ENCODE results near the gene OR5AR1. TPM values are rescaled to one million over a fixed set of nuclear protein-coding genes. Genes with fewer than 3 reads are reported as not detected.

OR5AR1 gene
- total RNA-seq, 1 experiment from 2014 or later, result not detected

- no peaks in the 10 kb centered on the region for H3K27me3 ChIP-seq (ENCODE audit: control insufficient read depth, insufficient read depth, low read length)
- TF ChIP-seq REST (IDR thresholded peaks at IDR 0.05; ENCODE audit: insufficient read depth in 1 of 2, low read depth in 2 of 2, low read length in 1 of 2), result no peak
- TF ChIP-seq TCF7L2 (IDR thresholded peaks at IDR 0.05; ENCODE audit: low read depth, low read length), result no peak
- TF ChIP-seq, protein P1, sequence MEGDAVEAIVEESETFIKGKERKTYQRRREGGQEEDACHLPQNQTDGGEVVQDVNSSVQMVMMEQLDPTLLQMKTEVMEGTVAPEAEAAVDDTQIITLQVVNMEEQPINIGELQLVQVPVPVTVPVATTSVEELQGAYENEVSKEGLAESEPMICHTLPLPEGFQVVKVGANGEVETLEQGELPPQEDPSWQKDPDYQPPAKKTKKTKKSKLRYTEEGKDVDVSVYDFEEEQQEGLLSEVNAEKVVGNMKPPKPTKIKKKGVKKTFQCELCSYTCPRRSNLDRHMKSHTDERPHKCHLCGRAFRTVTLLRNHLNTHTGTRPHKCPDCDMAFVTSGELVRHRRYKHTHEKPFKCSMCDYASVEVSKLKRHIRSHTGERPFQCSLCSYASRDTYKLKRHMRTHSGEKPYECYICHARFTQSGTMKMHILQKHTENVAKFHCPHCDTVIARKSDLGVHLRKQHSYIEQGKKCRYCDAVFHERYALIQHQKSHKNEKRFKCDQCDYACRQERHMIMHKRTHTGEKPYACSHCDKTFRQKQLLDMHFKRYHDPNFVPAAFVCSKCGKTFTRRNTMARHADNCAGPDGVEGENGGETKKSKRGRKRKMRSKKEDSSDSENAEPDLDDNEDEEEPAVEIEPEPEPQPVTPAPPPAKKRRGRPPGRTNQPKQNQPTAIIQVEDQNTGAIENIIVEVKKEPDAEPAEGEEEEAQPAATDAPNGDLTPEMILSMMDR (IDR thresholded peaks at IDR 0.05), result no peak
- TF ChIP-seq POLR2AphosphoS5 (IDR thresholded peaks at IDR 0.05; ENCODE audit: low read depth, low read length), result no peak
- TF ChIP-seq SIN3A (IDR thresholded peaks at IDR 0.05; ENCODE audit: borderline replicate concordance, insufficient read depth, low read depth, low read length), result no peak
- intact Hi-C loops (cut with micrococcal nuclease; ENCODE audit: unreplicated experiment) (no loop called here), in situ Hi-C loops (cut with HindIII; ENCODE audit: low pct_unique_long_range_greater_than_20kb, low sequenced_read_pairs) (no loop called here)
- no peaks in the 10 kb centered on the region for H3K9me3 ChIP-seq (ENCODE audit: control insufficient read depth, insufficient read depth, low read depth, low read length)
- ChIA-PET POLR2A (no interaction called here), CTCF (no interaction called here)
- DNase-seq (ENCODE audit: low read depth, low spot score), result no peak
- no peak overlapping the region for H3K27ac ChIP-seq (ENCODE audit: low read length)
- ATAC-seq, result no peak
- no peaks in the 10 kb centered on the region for H3K36me3 ChIP-seq (ENCODE audit: control insufficient read depth, insufficient read depth, low read length)
- no peak overlapping the region for H3K4me3 ChIP-seq (ENCODE audit: low read depth in 2 of 2, low read length in 2 of 2)
- no TSS peak for BruUV-seq (replicated peaks)
- H3K4me1 ChIP-seq (ENCODE audit: control insufficient read depth, insufficient read depth, low read length), result no peaks in the 10 kb centered on the region
These were observed 50.7 kb downstream of the OR5AR1 start for GRCh38 chr11:56714206-56714605.

Other genes starting within 250 kb of the OR5AR1 start
- gene OR5M3, start 190.3 kb upstream of the OR5AR1 start, total RNA-seq (2021; ENCODE audit: unreplicated experiment), result not detected
- not detected for gene OR5M8, start 172.3 kb upstream of the OR5AR1 start, total RNA-seq (2021; ENCODE audit: unreplicated experiment)
- not detected for gene OR5M11, start 120.4 kb upstream of the OR5AR1 start, total RNA-seq (2021; ENCODE audit: unreplicated experiment)
- gene OR5M10, start 86.0 kb upstream of the OR5AR1 start, total RNA-seq (2021; ENCODE audit: unreplicated experiment), result not detected
- gene OR5M1, start 48.8 kb upstream of the OR5AR1 start, total RNA-seq (2021; ENCODE audit: unreplicated experiment), result not detected
- not detected for gene OR5AP2, start 21.2 kb upstream of the OR5AR1 start, total RNA-seq (2021; ENCODE audit: unreplicated experiment)
- gene OR9G1, start 35.4 kb downstream of the OR5AR1 start, total RNA-seq (2021; ENCODE audit: unreplicated experiment), result not detected
- gene OR9G4, start 85.0 kb downstream of the OR5AR1 start, total RNA-seq (2021; ENCODE audit: unreplicated experiment), result not detected

All from Panc1 (cell line).